Liver (tissue), 3 donors: ENCODE measurements around the gene DPEP2.
"Not testable (repeated sequence)": the region's sequence is repeated elsewhere in the genome, so short reads cannot be mapped to it uniquely, and the experiment has no call there.

Experiments
- HNF4A ChIP-seq, 2 donors: conservative IDR thresholded peaks; 2 replicates each; pipeline ENCODE4 v1.6.1; 2016; ENCODE audit warnings: antibody characterized with exemption in 2 of 2, mild to moderate bottlenecking in 2 of 2
- JUND ChIP-seq, 2 donors: IDR thresholded peaks; 2 replicates each; pipeline ENCODE4 v1.6.1; 2016; ENCODE audit warnings: antibody characterized with exemption in 2 of 2
- RAD21 ChIP-seq, 2 donors: IDR thresholded peaks; 2 replicates each; pipeline ENCODE4 v1.6.1; 2016; ENCODE audit warnings: antibody characterized with exemption in 2 of 2, mild to moderate bottlenecking in 2 of 2
- TF ChIP-seq, protein P1 (sequence below): fragments of 150-350 bp; IDR thresholded peaks from 2 replicates; pipeline ENCODE4 v1.5.1; 2017; ENCODE audit warnings: improper control_type of control experiment, low read depth, low read length; ENCODE audit not compliant: missing input control
- TF ChIP-seq, protein P2 (sequence below): IDR thresholded peaks from 2 replicates; pipeline ENCODE4 v1.6.1; 2016; ENCODE audit warnings: antibody characterized with exemption, mild to moderate bottlenecking
- donor health status: healthy.
- donor health status: healthy.

DNA sequence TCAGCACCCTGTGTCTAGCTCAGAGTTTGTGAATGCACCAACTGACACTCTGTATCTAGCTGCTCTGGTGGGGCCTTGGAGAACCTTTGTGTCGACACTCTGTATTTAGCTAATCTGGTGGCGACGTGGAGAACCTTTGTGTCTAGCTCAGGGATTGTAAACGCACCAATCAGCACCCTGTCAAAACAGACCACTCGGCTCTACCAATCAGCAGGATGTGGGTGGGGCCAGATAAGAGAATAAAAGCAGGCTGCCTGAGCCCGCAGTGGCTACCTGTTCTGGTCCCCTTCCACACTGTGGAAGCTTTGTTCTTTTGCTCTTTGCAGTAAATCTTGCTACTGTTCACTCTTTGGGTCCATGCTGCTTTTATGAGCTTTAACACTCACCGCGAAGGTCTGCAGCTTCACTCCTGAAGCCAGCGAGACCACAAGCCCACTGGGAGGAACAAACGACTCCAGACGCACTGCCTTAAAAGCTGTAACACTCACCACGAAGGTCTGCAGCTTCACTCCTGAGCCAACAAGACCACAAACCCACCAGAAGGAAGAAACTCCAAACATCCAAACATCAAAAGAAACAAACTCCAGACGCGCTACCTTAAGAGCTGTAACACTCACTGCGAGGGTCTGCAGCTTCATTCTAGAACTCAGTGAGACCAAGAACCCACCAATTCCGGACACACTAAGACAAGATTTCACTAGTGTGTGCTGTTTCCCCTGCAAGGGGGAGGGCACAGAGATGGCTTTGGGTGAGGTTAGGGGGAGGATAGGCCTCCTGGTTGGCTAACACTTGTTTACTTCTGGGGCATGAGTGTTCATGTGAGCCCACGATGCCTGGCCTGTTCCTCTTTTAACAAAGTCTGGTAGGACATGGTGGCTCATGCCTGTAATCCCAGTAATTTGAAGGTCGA is at the start of gene DPEP2:
- TF ChIP-seq, protein P1, sequence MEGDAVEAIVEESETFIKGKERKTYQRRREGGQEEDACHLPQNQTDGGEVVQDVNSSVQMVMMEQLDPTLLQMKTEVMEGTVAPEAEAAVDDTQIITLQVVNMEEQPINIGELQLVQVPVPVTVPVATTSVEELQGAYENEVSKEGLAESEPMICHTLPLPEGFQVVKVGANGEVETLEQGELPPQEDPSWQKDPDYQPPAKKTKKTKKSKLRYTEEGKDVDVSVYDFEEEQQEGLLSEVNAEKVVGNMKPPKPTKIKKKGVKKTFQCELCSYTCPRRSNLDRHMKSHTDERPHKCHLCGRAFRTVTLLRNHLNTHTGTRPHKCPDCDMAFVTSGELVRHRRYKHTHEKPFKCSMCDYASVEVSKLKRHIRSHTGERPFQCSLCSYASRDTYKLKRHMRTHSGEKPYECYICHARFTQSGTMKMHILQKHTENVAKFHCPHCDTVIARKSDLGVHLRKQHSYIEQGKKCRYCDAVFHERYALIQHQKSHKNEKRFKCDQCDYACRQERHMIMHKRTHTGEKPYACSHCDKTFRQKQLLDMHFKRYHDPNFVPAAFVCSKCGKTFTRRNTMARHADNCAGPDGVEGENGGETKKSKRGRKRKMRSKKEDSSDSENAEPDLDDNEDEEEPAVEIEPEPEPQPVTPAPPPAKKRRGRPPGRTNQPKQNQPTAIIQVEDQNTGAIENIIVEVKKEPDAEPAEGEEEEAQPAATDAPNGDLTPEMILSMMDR = not testable (repeated sequence)
- TF ChIP-seq HNF4A (conservative IDR thresholded peaks at IDR 0.05); RAD21 (IDR thresholded peaks at IDR 0.05); JUND (IDR thresholded peaks at IDR 0.05): not testable (repeated sequence)
- TF ChIP-seq, protein P2, sequence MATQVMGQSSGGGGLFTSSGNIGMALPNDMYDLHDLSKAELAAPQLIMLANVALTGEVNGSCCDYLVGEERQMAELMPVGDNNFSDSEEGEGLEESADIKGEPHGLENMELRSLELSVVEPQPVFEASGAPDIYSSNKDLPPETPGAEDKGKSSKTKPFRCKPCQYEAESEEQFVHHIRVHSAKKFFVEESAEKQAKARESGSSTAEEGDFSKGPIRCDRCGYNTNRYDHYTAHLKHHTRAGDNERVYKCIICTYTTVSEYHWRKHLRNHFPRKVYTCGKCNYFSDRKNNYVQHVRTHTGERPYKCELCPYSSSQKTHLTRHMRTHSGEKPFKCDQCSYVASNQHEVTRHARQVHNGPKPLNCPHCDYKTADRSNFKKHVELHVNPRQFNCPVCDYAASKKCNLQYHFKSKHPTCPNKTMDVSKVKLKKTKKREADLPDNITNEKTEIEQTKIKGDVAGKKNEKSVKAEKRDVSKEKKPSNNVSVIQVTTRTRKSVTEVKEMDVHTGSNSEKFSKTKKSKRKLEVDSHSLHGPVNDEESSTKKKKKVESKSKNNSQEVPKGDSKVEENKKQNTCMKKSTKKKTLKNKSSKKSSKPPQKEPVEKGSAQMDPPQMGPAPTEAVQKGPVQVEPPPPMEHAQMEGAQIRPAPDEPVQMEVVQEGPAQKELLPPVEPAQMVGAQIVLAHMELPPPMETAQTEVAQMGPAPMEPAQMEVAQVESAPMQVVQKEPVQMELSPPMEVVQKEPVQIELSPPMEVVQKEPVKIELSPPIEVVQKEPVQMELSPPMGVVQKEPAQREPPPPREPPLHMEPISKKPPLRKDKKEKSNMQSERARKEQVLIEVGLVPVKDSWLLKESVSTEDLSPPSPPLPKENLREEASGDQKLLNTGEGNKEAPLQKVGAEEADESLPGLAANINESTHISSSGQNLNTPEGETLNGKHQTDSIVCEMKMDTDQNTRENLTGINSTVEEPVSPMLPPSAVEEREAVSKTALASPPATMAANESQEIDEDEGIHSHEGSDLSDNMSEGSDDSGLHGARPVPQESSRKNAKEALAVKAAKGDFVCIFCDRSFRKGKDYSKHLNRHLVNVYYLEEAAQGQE = not testable (repeated sequence)
